ENCODE results near the gene NAALADL1.

DNA sequence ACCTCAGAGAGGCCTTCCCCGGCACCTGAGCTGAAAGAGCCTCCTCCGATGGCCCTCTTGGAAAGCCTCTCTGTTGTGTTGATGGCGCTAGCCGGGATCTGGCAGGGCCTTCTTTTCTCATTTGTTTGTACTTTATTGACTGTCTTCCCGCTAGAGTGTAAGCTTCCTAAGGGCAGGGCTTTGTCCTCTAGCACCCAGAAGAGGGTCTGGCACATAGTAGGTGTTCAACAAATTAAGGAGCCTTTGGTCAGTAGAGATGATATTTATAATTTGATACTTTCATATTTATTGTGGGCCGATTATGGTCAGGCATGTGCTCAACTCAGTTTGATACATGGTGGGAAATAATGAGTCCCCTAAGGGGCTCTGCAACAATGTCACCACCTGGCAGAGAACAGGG is 40.4 kb downstream of the NAALADL1 start:
- TF ChIP-seq, protein P1, sequence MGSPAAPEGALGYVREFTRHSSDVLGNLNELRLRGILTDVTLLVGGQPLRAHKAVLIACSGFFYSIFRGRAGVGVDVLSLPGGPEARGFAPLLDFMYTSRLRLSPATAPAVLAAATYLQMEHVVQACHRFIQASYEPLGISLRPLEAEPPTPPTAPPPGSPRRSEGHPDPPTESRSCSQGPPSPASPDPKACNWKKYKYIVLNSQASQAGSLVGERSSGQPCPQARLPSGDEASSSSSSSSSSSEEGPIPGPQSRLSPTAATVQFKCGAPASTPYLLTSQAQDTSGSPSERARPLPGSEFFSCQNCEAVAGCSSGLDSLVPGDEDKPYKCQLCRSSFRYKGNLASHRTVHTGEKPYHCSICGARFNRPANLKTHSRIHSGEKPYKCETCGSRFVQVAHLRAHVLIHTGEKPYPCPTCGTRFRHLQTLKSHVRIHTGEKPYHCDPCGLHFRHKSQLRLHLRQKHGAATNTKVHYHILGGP (tag by site-specific recombination; IDR thresholded peaks at IDR 0.05): no peak
- TF ChIP-seq MEIS1 (CRISPR knock-in tag; IDR thresholded peaks at IDR 0.05; ENCODE audit: borderline replicate concordance) (no peak), SP7 (tag by site-specific recombination; IDR thresholded peaks at IDR 0.05) (no peak), ZBTB8A (tag by site-specific recombination; IDR thresholded peaks at IDR 0.05) (no peak), ZNF571 (tag by site-specific recombination; IDR thresholded peaks at IDR 0.05) (no peak), ZIC2 (tag by site-specific recombination; IDR thresholded peaks at IDR 0.05) (no peak), ZNF837 (tag by site-specific recombination; IDR thresholded peaks at IDR 0.05) (no peak), ZNF274 (IDR thresholded peaks at IDR 0.05; ENCODE audit: low read length) (no peak), ZNF274 (tag by site-specific recombination; IDR thresholded peaks at IDR 0.05; ENCODE audit: borderline replicate concordance) (no peak)
- TF ChIP-seq, protein P2, sequence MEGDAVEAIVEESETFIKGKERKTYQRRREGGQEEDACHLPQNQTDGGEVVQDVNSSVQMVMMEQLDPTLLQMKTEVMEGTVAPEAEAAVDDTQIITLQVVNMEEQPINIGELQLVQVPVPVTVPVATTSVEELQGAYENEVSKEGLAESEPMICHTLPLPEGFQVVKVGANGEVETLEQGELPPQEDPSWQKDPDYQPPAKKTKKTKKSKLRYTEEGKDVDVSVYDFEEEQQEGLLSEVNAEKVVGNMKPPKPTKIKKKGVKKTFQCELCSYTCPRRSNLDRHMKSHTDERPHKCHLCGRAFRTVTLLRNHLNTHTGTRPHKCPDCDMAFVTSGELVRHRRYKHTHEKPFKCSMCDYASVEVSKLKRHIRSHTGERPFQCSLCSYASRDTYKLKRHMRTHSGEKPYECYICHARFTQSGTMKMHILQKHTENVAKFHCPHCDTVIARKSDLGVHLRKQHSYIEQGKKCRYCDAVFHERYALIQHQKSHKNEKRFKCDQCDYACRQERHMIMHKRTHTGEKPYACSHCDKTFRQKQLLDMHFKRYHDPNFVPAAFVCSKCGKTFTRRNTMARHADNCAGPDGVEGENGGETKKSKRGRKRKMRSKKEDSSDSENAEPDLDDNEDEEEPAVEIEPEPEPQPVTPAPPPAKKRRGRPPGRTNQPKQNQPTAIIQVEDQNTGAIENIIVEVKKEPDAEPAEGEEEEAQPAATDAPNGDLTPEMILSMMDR (tag by site-specific recombination; IDR thresholded peaks at IDR 0.05): no peak
- TF ChIP-seq, protein P3, sequence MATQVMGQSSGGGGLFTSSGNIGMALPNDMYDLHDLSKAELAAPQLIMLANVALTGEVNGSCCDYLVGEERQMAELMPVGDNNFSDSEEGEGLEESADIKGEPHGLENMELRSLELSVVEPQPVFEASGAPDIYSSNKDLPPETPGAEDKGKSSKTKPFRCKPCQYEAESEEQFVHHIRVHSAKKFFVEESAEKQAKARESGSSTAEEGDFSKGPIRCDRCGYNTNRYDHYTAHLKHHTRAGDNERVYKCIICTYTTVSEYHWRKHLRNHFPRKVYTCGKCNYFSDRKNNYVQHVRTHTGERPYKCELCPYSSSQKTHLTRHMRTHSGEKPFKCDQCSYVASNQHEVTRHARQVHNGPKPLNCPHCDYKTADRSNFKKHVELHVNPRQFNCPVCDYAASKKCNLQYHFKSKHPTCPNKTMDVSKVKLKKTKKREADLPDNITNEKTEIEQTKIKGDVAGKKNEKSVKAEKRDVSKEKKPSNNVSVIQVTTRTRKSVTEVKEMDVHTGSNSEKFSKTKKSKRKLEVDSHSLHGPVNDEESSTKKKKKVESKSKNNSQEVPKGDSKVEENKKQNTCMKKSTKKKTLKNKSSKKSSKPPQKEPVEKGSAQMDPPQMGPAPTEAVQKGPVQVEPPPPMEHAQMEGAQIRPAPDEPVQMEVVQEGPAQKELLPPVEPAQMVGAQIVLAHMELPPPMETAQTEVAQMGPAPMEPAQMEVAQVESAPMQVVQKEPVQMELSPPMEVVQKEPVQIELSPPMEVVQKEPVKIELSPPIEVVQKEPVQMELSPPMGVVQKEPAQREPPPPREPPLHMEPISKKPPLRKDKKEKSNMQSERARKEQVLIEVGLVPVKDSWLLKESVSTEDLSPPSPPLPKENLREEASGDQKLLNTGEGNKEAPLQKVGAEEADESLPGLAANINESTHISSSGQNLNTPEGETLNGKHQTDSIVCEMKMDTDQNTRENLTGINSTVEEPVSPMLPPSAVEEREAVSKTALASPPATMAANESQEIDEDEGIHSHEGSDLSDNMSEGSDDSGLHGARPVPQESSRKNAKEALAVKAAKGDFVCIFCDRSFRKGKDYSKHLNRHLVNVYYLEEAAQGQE (tag by site-specific recombination; IDR thresholded peaks at IDR 0.05): no peak

Data from HEK293 (cell line).